Thoracic aorta endothelial cell (primary cell): ENCODE measurements around the gene ZNF792. TPM values are rescaled to one million over a fixed set of nuclear protein-coding genes. Genes with fewer than 3 reads are reported as not detected.

Experiments
- total RNA-seq: library from RNA; depleted of rRNA; stranded (reverse); fragments of >200 nt; gene quantifications from 2 replicates; pipeline ENCODE4 v1.2.3, GENCODE V29; 2012

ZNF792 gene
- 24.3 and 30.2 TPM in 2 replicates for total RNA-seq

DNA sequence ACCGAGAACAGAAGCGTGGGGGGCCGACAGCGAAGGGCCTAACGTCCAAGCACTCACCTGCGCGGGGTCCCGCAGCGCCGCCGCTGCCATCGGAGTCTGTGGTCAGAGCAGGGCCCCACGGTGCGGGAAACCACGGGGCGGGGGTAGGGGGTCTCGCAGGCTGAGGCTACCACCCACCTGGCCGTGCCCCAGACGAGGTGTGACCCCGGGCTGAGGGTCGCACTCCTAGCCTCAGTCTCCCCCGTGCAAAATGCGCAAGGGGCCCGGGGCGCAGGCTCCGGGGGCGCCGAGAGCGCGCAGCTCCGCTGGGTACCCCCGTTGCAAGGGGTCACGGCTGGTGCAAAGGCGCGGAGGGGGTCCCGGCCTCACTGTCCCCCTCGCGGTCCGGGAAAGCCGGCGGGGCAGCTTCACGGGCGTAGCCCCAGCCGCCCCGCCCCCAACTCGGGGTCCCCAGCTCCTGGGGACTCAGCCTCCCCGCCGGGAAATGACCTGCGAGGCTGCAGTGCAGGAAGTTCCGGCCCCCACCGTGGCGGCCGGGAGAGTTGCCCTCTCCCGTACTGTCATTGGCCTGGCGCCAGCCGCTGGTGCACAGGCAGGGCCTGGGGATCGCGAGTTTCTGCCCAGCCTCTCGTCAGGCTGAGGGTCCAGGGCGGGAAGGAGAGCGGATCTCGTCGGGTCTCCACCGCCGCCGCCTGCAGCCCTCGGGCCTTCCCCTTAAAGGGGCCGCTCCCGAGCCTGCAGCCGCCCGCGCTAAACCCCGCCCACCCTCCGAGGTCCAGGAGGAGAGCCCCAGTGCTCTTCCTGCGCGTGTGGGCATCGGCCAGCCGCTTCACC lies at the start of gene ZNF792:
TSS of gene ZNF792 (minus strand) at position 657 of the 834 bp plus-strand sequence. CDS start at position 90, 567 bp downstream.

DNA sequence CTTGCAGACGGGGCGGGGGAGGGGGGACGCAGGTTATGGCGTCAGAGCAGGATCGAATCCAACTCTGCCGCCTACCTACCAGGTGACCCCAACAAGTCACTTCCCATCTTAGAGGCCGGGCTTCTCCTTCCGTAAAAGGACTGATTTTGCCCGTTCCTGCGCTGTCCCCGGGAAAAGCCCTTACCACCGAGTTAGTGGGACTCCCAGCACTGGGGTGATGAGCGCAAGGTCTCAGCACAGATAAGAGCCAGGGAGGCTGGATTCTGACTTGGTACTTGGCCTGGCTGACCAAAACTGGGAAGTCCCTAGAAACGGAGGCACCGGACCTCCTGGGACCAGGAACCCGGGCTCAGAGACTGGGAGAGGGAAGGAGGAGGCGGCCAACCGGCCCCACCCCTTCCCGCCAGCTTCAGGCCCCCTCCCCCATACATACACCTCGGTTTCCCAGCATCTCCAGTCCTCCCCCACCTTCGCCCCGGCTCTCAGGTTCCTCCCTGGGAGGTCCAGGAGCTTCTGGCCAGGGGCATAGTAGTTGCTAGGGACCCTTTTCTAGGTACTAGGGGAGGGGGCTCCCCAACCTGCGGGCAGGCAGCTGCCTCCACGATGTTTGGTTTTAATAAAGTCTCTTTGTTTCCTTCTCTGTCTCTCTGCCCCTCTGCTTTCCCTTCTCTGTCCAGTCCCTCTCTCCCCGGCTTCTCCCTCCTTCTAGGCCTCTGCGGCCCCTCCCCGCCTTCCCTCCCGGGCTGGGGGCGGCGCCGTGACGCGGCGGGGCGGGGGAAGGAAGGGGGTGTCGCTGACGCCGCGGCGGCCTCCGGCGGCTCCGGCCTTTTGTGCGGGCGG lies 35.7 kb upstream of the ZNF792 start, which contains the start of gene GRAMD1A:
TSS of gene GRAMD1A (plus strand) at position 826 of the 840 bp plus-strand sequence. CDS start 156 bp downstream, outside the sequence.

DNA sequence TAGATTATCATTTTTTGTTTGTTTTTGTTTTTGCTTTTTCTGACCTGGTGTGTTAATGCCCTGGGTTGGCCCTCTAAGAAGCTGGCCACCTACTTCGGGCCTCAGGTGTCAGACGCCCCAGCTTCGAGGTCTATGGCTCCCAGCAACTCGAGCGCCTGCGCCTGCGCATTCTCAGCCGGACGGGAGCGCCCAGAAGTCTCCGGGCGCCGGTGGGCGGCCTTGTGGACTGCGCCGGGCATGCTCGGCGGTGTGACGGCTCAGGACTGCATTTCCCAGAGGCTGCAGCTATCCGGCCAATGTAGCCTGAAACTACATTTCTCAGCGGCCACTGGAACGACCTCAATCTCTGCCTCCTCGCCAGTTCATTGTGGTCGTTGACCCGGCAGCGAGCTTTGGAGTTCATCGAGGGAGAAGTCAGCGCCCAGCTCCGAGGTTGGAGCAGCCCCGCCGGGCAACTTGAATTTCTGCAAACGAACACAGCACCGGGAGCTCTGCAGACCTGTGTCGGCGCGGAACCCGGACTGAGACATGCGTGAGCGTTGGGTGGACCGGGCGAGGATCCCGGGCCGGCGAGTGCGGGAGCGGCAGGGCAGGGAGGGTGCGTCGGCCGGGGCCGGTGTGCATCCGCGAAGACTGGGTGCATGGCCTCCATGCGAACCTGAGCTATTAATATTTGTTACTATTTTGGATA lies 37.2 kb downstream of the ZNF792 start, which contains the start of gene ZNF30:
TSS of gene ZNF30 (plus strand) at position 219 of the 691 bp plus-strand sequence. CDS start 3,045 bp downstream, outside the sequence.

Other genes with a start within 250 kb of the ZNF792 start
- 11.0 and 12.9 TPM in 2 replicates for gene ZNF181, start 230.0 kb downstream of the ZNF792 start, total RNA-seq
- 4.8 and 5.2 TPM in 2 replicates for gene ZNF599, start 191.0 kb downstream of the ZNF792 start, total RNA-seq
- gene ZNF30, start 37.3 kb downstream of the ZNF792 start, total RNA-seq = 4.0 and 4.5 TPM in 2 replicates
- gene GRAMD1A, start 36.1 kb upstream of the ZNF792 start, total RNA-seq = 61.4 and 71.5 TPM in 2 replicates
- gene SCN1B, start 66.2 kb upstream of the ZNF792 start, total RNA-seq = 10.6 and 11.6 TPM in 2 replicates
- 0.13 TPM in 1 of 2 replicates, not detected in the other for gene HPN, start 77.5 kb upstream of the ZNF792 start, total RNA-seq
- gene FXYD3, start 151.6 kb upstream of the ZNF792 start, total RNA-seq = not detected in 2 replicates
- gene LGI4, start 170.8 kb upstream of the ZNF792 start, total RNA-seq = not detected in 2 replicates
- gene FXYD1, start 174.6 kb upstream of the ZNF792 start, total RNA-seq = not detected in 2 replicates
- not detected in 2 replicates for gene FXYD7, start 179.0 kb upstream of the ZNF792 start, total RNA-seq
- 51.3 and 72.5 TPM in 2 replicates for gene FXYD5, start 190.5 kb upstream of the ZNF792 start, total RNA-seq